ENCODE results near the gene SH3BP5L. TPM values are rescaled to one million over a fixed set of nuclear protein-coding genes. Genes with fewer than 3 reads are reported as not detected.
"Not testable (repeated sequence)": the region's sequence is repeated elsewhere in the genome, so short reads cannot be mapped to it uniquely, and the experiment has no call there.

Gene SH3BP5L
- total and polyA plus RNA-seq, 2 donors (not counting 1 experiment from before 2014, with no cell fraction given) = 19.2 to 36.5 TPM

DNA sequence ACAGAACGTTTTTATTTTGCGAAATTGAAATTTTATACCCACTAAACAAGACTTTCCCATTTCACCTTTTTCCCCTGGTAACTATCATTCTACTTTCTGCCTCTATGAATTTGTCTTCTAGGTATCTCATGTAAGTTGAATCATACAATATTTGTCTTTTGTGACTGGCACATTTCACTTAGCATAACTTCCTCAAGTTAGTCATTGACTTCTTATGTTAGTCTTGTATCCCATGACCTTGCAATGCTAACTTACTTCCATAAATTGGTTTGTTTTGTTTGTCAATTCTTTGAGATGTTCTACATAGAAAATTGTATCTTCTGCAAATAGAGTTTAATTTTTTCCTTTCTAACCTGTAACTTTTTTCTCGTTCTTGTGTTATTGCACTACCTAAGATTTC, 26.9 kb downstream of the SH3BP5L start:
- no CpG with 5 or more reads among the region's 3 CpGs for WGBS (ENCODE audit: insufficient coverage)
- Histone ChIP-seq H2AFZ (ENCODE audit: insufficient read depth, low read depth, low read length, poor library complexity, severe bottlenecking) (no peak overlapping the region), H3K36me3 (replicated peaks in 1 of 2; ENCODE audit: control extremely low read depth in 1 of 2, control insufficient read depth in 1 of 2, extremely low read depth in 1 of 2, insufficient read depth in 2 of 2, low read length in 1 of 2) (no peaks in the 10 kb centered on the region), H3K4me1 (ENCODE audit: control insufficient read depth in 2 of 2, insufficient read depth in 2 of 2, low read length in 2 of 2) (peaks cover 34 to 48% of the 10 kb centered on the region in 2 donors), H4K20me1 (ENCODE audit: control insufficient read depth, insufficient read depth, low read length, poor library complexity, severe bottlenecking) (no peaks in the 10 kb centered on the region), H3K27ac (ENCODE audit: low read length in 2 of 2) (no peak overlapping the region), H3K79me2 (ENCODE audit: control insufficient read depth, insufficient read depth, low read length) (peaks cover 12% of the 10 kb centered on the region), H3K4me3 (ENCODE audit: control extremely low read depth in 1 of 5, extremely low read depth in 1 of 5, insufficient read depth in 1 of 5, low read depth in 2 of 5, low read length in 4 of 5) (no peak overlapping the region), H3K27me3 (replicated peaks in 1 of 4; ENCODE audit: control extremely low read depth in 1 of 4, control insufficient read depth in 3 of 4, insufficient read depth in 4 of 4, low read length in 3 of 4) (no peaks in the 10 kb centered on the region), H3K9ac (ENCODE audit: low read length) (no peak overlapping the region), H3K4me2 (replicated peaks; ENCODE audit: low read depth, low read length, poor library complexity, severe bottlenecking) (no peak overlapping the region), H3K9me3 (ENCODE audit: control extremely low read depth in 1 of 3, control insufficient read depth in 2 of 3, insufficient read depth in 1 of 3, low read length in 2 of 3) (peaks cover 7 to 49% (median 34%) of the 10 kb centered on the region in 3 donors)
- intact Hi-C loops (cut with micrococcal nuclease) = no loop called here
- ChIA-PET CTCF (no interaction called here), POLR2A (no interaction called here)
- DNase-seq = no peak
- TF ChIP-seq CTCF (IDR thresholded peaks at IDR 0.05) (no peak), EZH2 (IDR thresholded peaks at IDR 0.05; ENCODE audit: borderline replicate concordance, insufficient read depth, low read depth, low read length, poor library complexity, severe bottlenecking) (no peak)
- no peak for ATAC-seq (ENCODE audit: low read depth)
- Mint-ChIP-seq H3K9me3 (ENCODE audit: insufficient read depth) (peaks cover 16% of the 10 kb centered on the region), H3K27me3 (no peaks in the 10 kb centered on the region), H3K27ac (no peak overlapping the region), H3K4me3 (no peak overlapping the region), H3K4me1 (peaks cover 43% of the 10 kb centered on the region)

GRCh38 chr1:248794663-248795062, 31.1 kb downstream of the SH3BP5L start:
- POLR2A ChIA-PET = not testable (repeated sequence)

More at GRCh38 chr1:248794663-248795062, 31.1 kb downstream of the SH3BP5L start:
- H3K27me3 Mint-ChIP-seq; DNase-seq; H3K4me2 ChIP-seq (replicated peaks; ENCODE audit: low read depth, low read length, poor library complexity, severe bottlenecking); H3K27me3 ChIP-seq (replicated peaks in 1 of 4; ENCODE audit: control extremely low read depth in 1 of 4, control insufficient read depth in 3 of 4, insufficient read depth in 4 of 4, low read length in 3 of 4); H4K20me1 ChIP-seq (ENCODE audit: control insufficient read depth, insufficient read depth, low read length, poor library complexity, severe bottlenecking); H3K27ac Mint-ChIP-seq; H3K9ac ChIP-seq (ENCODE audit: low read length); intact Hi-C loops (cut with micrococcal nuclease); H3K4me3 Mint-ChIP-seq; ATAC-seq (ENCODE audit: low read depth); H3K79me2 ChIP-seq (ENCODE audit: control insufficient read depth, insufficient read depth, low read length); H3K36me3 ChIP-seq (replicated peaks in 1 of 2; ENCODE audit: control extremely low read depth in 1 of 2, control insufficient read depth in 1 of 2, extremely low read depth in 1 of 2, insufficient read depth in 2 of 2, low read length in 1 of 2); H2AFZ ChIP-seq (ENCODE audit: insufficient read depth, low read depth, low read length, poor library complexity, severe bottlenecking): not testable (repeated sequence)
- CTCF ChIA-PET = interaction anchor here (1.2 to 6.5 kb wide), 2 partner anchors 9 to 11 kb away, joined by 3 to 74 read pairs; no protein-coding TSS in a partner anchor
- H3K4me3 ChIP-seq (ENCODE audit: control extremely low read depth in 1 of 5, extremely low read depth in 1 of 5, insufficient read depth in 1 of 5, low read depth in 2 of 5, low read length in 4 of 5) = peak overlapping the region in 1 of 5 experiments; percentile 6
- peaks cover 48 to 55% of the 10 kb centered on the region in 2 donors for H3K4me1 ChIP-seq (ENCODE audit: control insufficient read depth in 2 of 2, insufficient read depth in 2 of 2, low read length in 2 of 2)
- 93% methylated on average over 3 of the region's 5 CpGs for WGBS (ENCODE audit: insufficient coverage)
- H3K9me3 ChIP-seq (ENCODE audit: control extremely low read depth in 1 of 3, control insufficient read depth in 2 of 3, insufficient read depth in 1 of 3, low read length in 2 of 3) = peaks cover 4 to 30% (median 26%) of the 10 kb centered on the region in 3 donors
- H3K4me1 Mint-ChIP-seq = peaks cover 56% of the 10 kb centered on the region
- peak overlapping the region in 1 of 2 donors; percentile 85 for H3K27ac ChIP-seq (ENCODE audit: low read length in 2 of 2)
- peaks cover 14% of the 10 kb centered on the region for H3K9me3 Mint-ChIP-seq (ENCODE audit: insufficient read depth)

Data from B cell (primary cell).